ENCODE results near the gene LRP4.

DNA sequence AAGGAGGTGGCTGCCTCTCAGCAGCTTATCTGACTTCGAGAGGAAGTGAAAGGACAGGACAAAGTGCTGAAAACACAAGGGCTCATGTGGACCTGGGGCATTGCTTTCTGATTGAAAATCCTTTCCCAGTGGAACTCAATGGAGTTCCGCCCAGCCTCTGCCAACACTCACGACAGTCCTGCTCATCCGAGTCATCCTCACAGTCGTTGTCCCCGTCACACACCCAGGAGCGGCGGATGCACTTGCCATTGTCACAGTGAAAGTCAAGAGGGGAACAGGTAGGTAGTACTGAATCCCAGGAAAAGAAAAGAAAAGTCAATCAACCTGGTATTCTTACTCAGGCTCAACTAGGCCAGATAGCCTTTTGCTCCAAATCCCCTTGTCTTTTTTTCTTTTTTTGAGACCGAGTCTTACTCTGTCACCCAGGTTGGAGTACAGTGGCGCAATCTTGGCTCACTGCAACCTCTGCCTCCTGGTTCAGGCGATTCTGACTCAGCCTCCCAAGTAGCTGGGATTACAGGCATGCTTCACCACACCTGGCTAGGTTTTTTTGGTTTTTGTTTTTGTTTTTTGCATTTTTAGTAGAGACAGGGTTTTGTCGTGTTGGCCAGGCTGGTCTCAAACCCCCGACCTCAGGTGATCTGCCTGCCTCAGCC, 18.1 kb downstream of the LRP4 start:
- TF ChIP-seq, protein P1, sequence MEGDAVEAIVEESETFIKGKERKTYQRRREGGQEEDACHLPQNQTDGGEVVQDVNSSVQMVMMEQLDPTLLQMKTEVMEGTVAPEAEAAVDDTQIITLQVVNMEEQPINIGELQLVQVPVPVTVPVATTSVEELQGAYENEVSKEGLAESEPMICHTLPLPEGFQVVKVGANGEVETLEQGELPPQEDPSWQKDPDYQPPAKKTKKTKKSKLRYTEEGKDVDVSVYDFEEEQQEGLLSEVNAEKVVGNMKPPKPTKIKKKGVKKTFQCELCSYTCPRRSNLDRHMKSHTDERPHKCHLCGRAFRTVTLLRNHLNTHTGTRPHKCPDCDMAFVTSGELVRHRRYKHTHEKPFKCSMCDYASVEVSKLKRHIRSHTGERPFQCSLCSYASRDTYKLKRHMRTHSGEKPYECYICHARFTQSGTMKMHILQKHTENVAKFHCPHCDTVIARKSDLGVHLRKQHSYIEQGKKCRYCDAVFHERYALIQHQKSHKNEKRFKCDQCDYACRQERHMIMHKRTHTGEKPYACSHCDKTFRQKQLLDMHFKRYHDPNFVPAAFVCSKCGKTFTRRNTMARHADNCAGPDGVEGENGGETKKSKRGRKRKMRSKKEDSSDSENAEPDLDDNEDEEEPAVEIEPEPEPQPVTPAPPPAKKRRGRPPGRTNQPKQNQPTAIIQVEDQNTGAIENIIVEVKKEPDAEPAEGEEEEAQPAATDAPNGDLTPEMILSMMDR (IDR thresholded peaks at IDR 0.05) = no peak
- no peak for TF ChIP-seq POLR2A (IDR thresholded peaks at IDR 0.05)
